Right atrium auricular region (tissue), 2 donors: ENCODE measurements around the gene TRMT1. TPM values are rescaled to one million over a fixed set of nuclear protein-coding genes. Genes with fewer than 3 reads are reported as not detected.
A peak's percentile ranks its signal among the peaks of the same experiment; 100 is the strongest.

ENCODE experiments used
- DNase-seq: peaks from one replicate; pipeline ENCODE4 v3.0.0-alpha.2; 2019; ENCODE audit warnings: low spot score
- H3K27ac ChIP-seq, 2 donors: fragments of 200-600 bp; sonication (generic); 1 replicate in 1 of 2; 2 replicates in 1 of 2; pipeline ENCODE4 v1.5.1; 2016 to 2019
- H3K27me3 ChIP-seq, 2 donors: fragments of 200-600 bp; sonication (generic); one replicate each; pipeline versions ENCODE4 v1.5.1 to v1.6.0; 2017 to 2019
- H3K36me3 ChIP-seq: fragments of 200-600 bp; sonication (generic); one replicate; pipeline ENCODE4 v1.5.1; 2016
- H3K4me1 ChIP-seq, 2 donors: fragments of 200-600 bp; sonication (generic); one replicate each; pipeline versions ENCODE4 v1.5.1 to v1.6.0; 2017 to 2019
- H3K4me3 ChIP-seq, 2 donors: fragments of 200-600 bp; sonication (generic); 1 replicate in 1 of 2; 2 replicates in 1 of 2; pipeline ENCODE4 v1.5.1; 2017 to 2019; ENCODE audit warnings: mild to moderate bottlenecking in 1 of 2, moderate library complexity in 1 of 2
- H3K9me3 ChIP-seq, 2 donors: fragments of 200-600 bp; sonication (generic); one replicate each; pipeline ENCODE4 v1.5.1; 2019
- CTCF ChIP-seq, 2 donors: fragments of 200-600 bp; sonication (generic); IDR thresholded peaks; one replicate each; pipeline ENCODE4 v1.5.1; 2019; ENCODE audit warnings: antibody characterized with exemption in 2 of 2
- total RNA-seq, 2 donors: library from RNA; depleted of rRNA; stranded (reverse); fragments of >200 nt; gene quantifications; one replicate each; pipeline ENCODE4 v1.1.0, GENCODE V29; 2016

The TRMT1 gene
- total RNA-seq, 2 donors from 2014 or later: 13.6 to 15.0 TPM

- H3K4me3 ChIP-seq: no peak overlapping the region
- peaks cover 23% of the 10 kb centered on the region for H3K36me3 ChIP-seq
- H3K4me1 ChIP-seq: peaks cover 0 to 79% of the 10 kb centered on the region in 2 donors
- peak overlapping the region; percentile 78 to 86 for H3K27ac ChIP-seq
- no peaks in the 10 kb centered on the region for H3K27me3 ChIP-seq
- no peak for TF ChIP-seq CTCF (IDR thresholded peaks at IDR 0.05)
- no peaks in the 10 kb centered on the region for H3K9me3 ChIP-seq
- DNase-seq: no peak
Observed at GRCh38 chr19:13078381-13078780, 38.2 kb downstream of the TRMT1 start.

GRCh38 chr19:13077240-13077639 is 39.3 kb downstream of the TRMT1 start:
- Histone ChIP-seq H3K27me3 (no peaks in the 10 kb centered on the region), H3K36me3 (peaks cover 27% of the 10 kb centered on the region), H3K4me3 (no peak overlapping the region), H3K4me1 (peaks cover 0 to 70% of the 10 kb centered on the region in 2 donors), H3K27ac (peak overlapping the region; percentile 78 to 86), H3K9me3 (no peaks in the 10 kb centered on the region)
- no peak for TF ChIP-seq CTCF (IDR thresholded peaks at IDR 0.05)
- no peak for DNase-seq

GRCh38 chr19:13076787-13077186 is 39.8 kb downstream of the TRMT1 start:
- Histone ChIP-seq H3K27ac (peak overlapping the region; percentile 55 to 86), H3K9me3 (no peaks in the 10 kb centered on the region), H3K4me1 (peaks cover 0 to 70% of the 10 kb centered on the region in 2 donors), H3K4me3 (no peak overlapping the region), H3K36me3 (peaks cover 25% of the 10 kb centered on the region), H3K27me3 (no peaks in the 10 kb centered on the region)
- no peak for TF ChIP-seq CTCF (IDR thresholded peaks at IDR 0.05)
- DNase-seq: no peak

- no peak for DNase-seq
- peaks cover 21% of the 10 kb centered on the region for H3K36me3 ChIP-seq
- H3K4me3 ChIP-seq: no peak overlapping the region
- peak overlapping the region; percentile 55 to 86 for H3K27ac ChIP-seq
- no peaks in the 10 kb centered on the region for H3K9me3 ChIP-seq
- H3K4me1 ChIP-seq: peaks cover 0 to 70% of the 10 kb centered on the region in 2 donors
- H3K27me3 ChIP-seq: no peaks in the 10 kb centered on the region
- TF ChIP-seq CTCF (IDR thresholded peaks at IDR 0.05): no peak
Observed at GRCh38 chr19:13076320-13076719, 40.2 kb downstream of the TRMT1 start.

- H3K9me3 ChIP-seq: no peaks in the 10 kb centered on the region
- no peak overlapping the region for H3K4me3 ChIP-seq
- H3K27me3 ChIP-seq: no peaks in the 10 kb centered on the region
- H3K4me1 ChIP-seq: peaks cover 0 to 80% of the 10 kb centered on the region in 2 donors
- H3K36me3 ChIP-seq: peaks cover 21% of the 10 kb centered on the region
- no peak for DNase-seq
- TF ChIP-seq CTCF (IDR thresholded peaks at IDR 0.05): no peak
- H3K27ac ChIP-seq: peak overlapping the region; percentile 6 to 17
Observed at GRCh38 chr19:13074378-13074777, 42.2 kb downstream of the TRMT1 start.

- no peaks in the 10 kb centered on the region for H3K9me3 ChIP-seq
- no peak for DNase-seq
- TF ChIP-seq CTCF (IDR thresholded peaks at IDR 0.05): no peak
- no peaks in the 10 kb centered on the region for H3K27me3 ChIP-seq
- peaks cover 0 to 80% of the 10 kb centered on the region in 2 donors for H3K4me1 ChIP-seq
- H3K4me3 ChIP-seq: no peak overlapping the region
- peaks cover 21% of the 10 kb centered on the region for H3K36me3 ChIP-seq
- peak overlapping the region; percentile 3 to 17 for H3K27ac ChIP-seq
Observed at GRCh38 chr19:13073263-13073662, 43.3 kb downstream of the TRMT1 start.
